ENCODE data around the gene ATP5PB. TPM values are rescaled to one million over a fixed set of nuclear protein-coding genes. Genes with fewer than 3 reads are reported as not detected.
A peak's percentile ranks its signal among the peaks of the same experiment; 100 is the strongest.

Gene ATP5PB
- total RNA-seq, 1 experiment from 2014 or later: 458 TPM

GRCh38 chr1:111507411-111508201 is 58.3 kb downstream of the ATP5PB start:
- peak; percentile 60 for DNase-seq (ENCODE audit: low spot score)

GRCh38 chr1:111509997-111510375 is 60.7 kb downstream of the ATP5PB start:
- no peak for DNase-seq (ENCODE audit: low spot score)

GRCh38 chr1:111511370-111511769 is 62.1 kb downstream of the ATP5PB start:
- no peak for DNase-seq (ENCODE audit: low spot score)

Other genes with a start within 250 kb of the ATP5PB start
- gene DENND2D, start 248.8 kb upstream of the ATP5PB start, total RNA-seq (2014; rRNA removed; shearing (Covaris generic)): 0.41 and 1.6 TPM in 2 replicates
- gene CHI3L2, start 221.8 kb upstream of the ATP5PB start, total RNA-seq (2014; rRNA removed; shearing (Covaris generic)): 0.48 and 2.5 TPM in 2 replicates
- not detected in 2 replicates for gene CHIA, start 158.6 kb upstream of the ATP5PB start, total RNA-seq (2014; rRNA removed; shearing (Covaris generic))
- 0.50 TPM in 1 of 2 replicates, not detected in the other for gene OVGP1, start 21.7 kb upstream of the ATP5PB start, total RNA-seq (2014; rRNA removed; shearing (Covaris generic))
- gene WDR77, start 208 bp upstream of the ATP5PB start, total RNA-seq (2014; rRNA removed; shearing (Covaris generic)): 46.1 and 49.2 TPM in 2 replicates
- not detected in 2 replicates for gene C1orf162, start 24.5 kb downstream of the ATP5PB start, total RNA-seq (2014; rRNA removed; shearing (Covaris generic))
- not detected in 2 replicates for gene ADORA3, start 54.2 kb downstream of the ATP5PB start, total RNA-seq (2014; rRNA removed; shearing (Covaris generic))
- not detected in 2 replicates for gene TMIGD3, start 54.2 kb downstream of the ATP5PB start, total RNA-seq (2014; rRNA removed; shearing (Covaris generic))
- gene RAP1A, start 170.3 kb downstream of the ATP5PB start, total RNA-seq (2014; rRNA removed; shearing (Covaris generic)): 27.9 and 34.5 TPM in 2 replicates